ENCODE data around the gene TBX3.

The TBX3 gene

DNA sequence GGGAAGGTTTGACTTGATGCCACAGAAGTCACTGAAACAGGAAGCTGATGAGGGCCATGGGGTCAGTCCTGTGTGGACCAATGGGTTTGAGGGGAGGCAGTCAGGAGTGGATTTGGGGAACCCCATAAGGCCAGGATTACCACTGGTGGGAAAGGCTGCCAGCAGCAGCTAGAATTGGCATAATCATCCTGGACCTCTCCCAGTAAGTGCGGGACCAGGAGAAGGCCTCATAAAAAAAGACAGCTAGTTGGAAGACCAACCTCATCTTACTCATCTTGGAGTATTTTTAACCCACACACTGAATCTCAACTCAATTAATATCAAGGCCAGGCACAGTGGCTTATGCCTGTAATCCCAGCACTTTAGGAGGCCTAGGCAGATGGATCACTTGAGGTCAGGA is 22.7 kb downstream of the TBX3 start:
- Histone ChIP-seq H4K20me1 (ENCODE audit: insufficient read depth) (no peaks in the 10 kb centered on the region), H3K9ac (no peak overlapping the region), H3K79me2 (ENCODE audit: insufficient read depth, low read depth) (no peaks in the 10 kb centered on the region), H3K36me3 (ENCODE audit: insufficient read depth) (no peaks in the 10 kb centered on the region), H3K4me2 (no peak overlapping the region), H3K4me3 (IDR thresholded peaks at IDR 0.05; ENCODE audit: insufficient read depth, low read depth, low read length) (no peak overlapping the region), H2AFZ (ENCODE audit: low read depth) (no peak overlapping the region), H3K27ac (no peak overlapping the region), H3K4me1 (ENCODE audit: low read depth, poor library complexity, severe bottlenecking) (no peaks in the 10 kb centered on the region), H3K27me3 (ENCODE audit: insufficient read depth, low read depth) (no peaks in the 10 kb centered on the region)
- TF ChIP-seq, protein P1, sequence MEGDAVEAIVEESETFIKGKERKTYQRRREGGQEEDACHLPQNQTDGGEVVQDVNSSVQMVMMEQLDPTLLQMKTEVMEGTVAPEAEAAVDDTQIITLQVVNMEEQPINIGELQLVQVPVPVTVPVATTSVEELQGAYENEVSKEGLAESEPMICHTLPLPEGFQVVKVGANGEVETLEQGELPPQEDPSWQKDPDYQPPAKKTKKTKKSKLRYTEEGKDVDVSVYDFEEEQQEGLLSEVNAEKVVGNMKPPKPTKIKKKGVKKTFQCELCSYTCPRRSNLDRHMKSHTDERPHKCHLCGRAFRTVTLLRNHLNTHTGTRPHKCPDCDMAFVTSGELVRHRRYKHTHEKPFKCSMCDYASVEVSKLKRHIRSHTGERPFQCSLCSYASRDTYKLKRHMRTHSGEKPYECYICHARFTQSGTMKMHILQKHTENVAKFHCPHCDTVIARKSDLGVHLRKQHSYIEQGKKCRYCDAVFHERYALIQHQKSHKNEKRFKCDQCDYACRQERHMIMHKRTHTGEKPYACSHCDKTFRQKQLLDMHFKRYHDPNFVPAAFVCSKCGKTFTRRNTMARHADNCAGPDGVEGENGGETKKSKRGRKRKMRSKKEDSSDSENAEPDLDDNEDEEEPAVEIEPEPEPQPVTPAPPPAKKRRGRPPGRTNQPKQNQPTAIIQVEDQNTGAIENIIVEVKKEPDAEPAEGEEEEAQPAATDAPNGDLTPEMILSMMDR (conservative IDR thresholded peaks at IDR 0.05; ENCODE audit: low read depth, low read length): no peak

GRCh38 chr12:114659084-114659483 is 24.9 kb downstream of the TBX3 start:
- Histone ChIP-seq H3K4me1 (ENCODE audit: low read depth, poor library complexity, severe bottlenecking) (no peaks in the 10 kb centered on the region), H3K4me2 (no peak overlapping the region), H4K20me1 (ENCODE audit: insufficient read depth) (no peaks in the 10 kb centered on the region), H3K9ac (no peak overlapping the region), H2AFZ (ENCODE audit: low read depth) (no peak overlapping the region), H3K4me3 (IDR thresholded peaks at IDR 0.05; ENCODE audit: insufficient read depth, low read depth, low read length) (no peak overlapping the region), H3K27ac (no peak overlapping the region), H3K27me3 (ENCODE audit: insufficient read depth, low read depth) (no peaks in the 10 kb centered on the region), H3K36me3 (ENCODE audit: insufficient read depth) (no peaks in the 10 kb centered on the region), H3K79me2 (ENCODE audit: insufficient read depth, low read depth) (no peaks in the 10 kb centered on the region)
- TF ChIP-seq, protein P1 (conservative IDR thresholded peaks at IDR 0.05; ENCODE audit: low read depth, low read length): no peak

- Histone ChIP-seq H3K79me2 (ENCODE audit: insufficient read depth, low read depth) (no peaks in the 10 kb centered on the region), H3K36me3 (ENCODE audit: insufficient read depth) (no peaks in the 10 kb centered on the region), H3K4me3 (IDR thresholded peaks at IDR 0.05; ENCODE audit: insufficient read depth, low read depth, low read length) (no peak overlapping the region), H4K20me1 (ENCODE audit: insufficient read depth) (no peaks in the 10 kb centered on the region), H3K27ac (no peak overlapping the region), H3K4me2 (no peak overlapping the region), H3K4me1 (ENCODE audit: low read depth, poor library complexity, severe bottlenecking) (no peaks in the 10 kb centered on the region), H3K27me3 (ENCODE audit: insufficient read depth, low read depth) (no peaks in the 10 kb centered on the region), H2AFZ (ENCODE audit: low read depth) (no peak overlapping the region), H3K9ac (no peak overlapping the region)
- TF ChIP-seq, protein P1 (conservative IDR thresholded peaks at IDR 0.05; ENCODE audit: low read depth, low read length): no peak
Observed at GRCh38 chr12:114658002-114658441, 26.0 kb downstream of the TBX3 start.

DNA sequence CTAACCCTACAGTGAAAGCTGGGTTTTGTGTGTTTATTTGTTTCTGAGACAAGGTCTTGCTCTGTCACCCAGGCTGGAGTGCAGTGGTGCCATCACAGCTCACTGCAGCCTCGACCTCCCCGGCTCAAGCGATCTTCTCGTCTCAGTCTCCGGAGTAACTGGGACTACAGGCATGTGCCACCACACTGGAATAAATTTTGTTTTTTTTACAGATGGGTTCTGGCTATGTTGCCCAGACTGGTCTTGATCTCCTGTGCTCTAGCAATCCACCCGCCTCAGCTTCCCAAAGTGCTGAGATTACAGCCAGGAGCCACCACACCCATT is 26.4 kb downstream of the TBX3 start:
- no peak overlapping the region for H3K4me2 ChIP-seq
- no peak overlapping the region for H3K4me3 ChIP-seq (IDR thresholded peaks at IDR 0.05; ENCODE audit: insufficient read depth, low read depth, low read length)
- no peaks in the 10 kb centered on the region for H3K27me3 ChIP-seq (ENCODE audit: insufficient read depth, low read depth)

More for the DNA sequence above, 26.4 kb downstream of the TBX3 start:
- H3K27ac ChIP-seq: no peak overlapping the region
- TF ChIP-seq, protein P1 (conservative IDR thresholded peaks at IDR 0.05; ENCODE audit: low read depth, low read length): no peak
- no peak overlapping the region for H2AFZ ChIP-seq (ENCODE audit: low read depth)
- H3K9ac ChIP-seq: no peak overlapping the region
- no peaks in the 10 kb centered on the region for H3K36me3 ChIP-seq (ENCODE audit: insufficient read depth)
- no peaks in the 10 kb centered on the region for H3K79me2 ChIP-seq (ENCODE audit: insufficient read depth, low read depth)
- no peaks in the 10 kb centered on the region for H4K20me1 ChIP-seq (ENCODE audit: insufficient read depth)
- H3K4me1 ChIP-seq (ENCODE audit: low read depth, poor library complexity, severe bottlenecking): no peaks in the 10 kb centered on the region

All from KMS-11 (cell line).